Measurements from ENCODE around the gene C18orf63. TPM values are rescaled to one million over a fixed set of nuclear protein-coding genes. Genes with fewer than 3 reads are reported as not detected.
"Not testable (repeated sequence)": the region's sequence is repeated elsewhere in the genome, so short reads cannot be mapped to it uniquely, and the experiment has no call there.

Gene C18orf63
- total and polyA plus RNA-seq, 2 donors (not counting 3 experiments of a cell fraction or from before 2014, with no cell fraction given) = not detected

- no peak for FAIRE-seq
- Histone ChIP-seq H3K27ac (ENCODE audit: insufficient read depth, low read depth, low read length) (no peak overlapping the region), H3K27me3 (ENCODE audit: control insufficient read depth in 2 of 2, insufficient read depth in 2 of 2, low read length in 2 of 2) (no peaks in the 10 kb centered on the region), H4K20me1 (replicated peaks; ENCODE audit: control insufficient read depth, extremely low read depth, insufficient read depth, low read length) (no peaks in the 10 kb centered on the region), H3K9me1 (replicated peaks; ENCODE audit: control insufficient read depth, extremely low read depth, insufficient read depth, low read length) (no peaks in the 10 kb centered on the region), H3K79me2 (ENCODE audit: control insufficient read depth, insufficient read depth, low read length) (no peaks in the 10 kb centered on the region), H3K9me3 (replicated peaks; ENCODE audit: control insufficient read depth, insufficient read depth, low read length) (no peaks in the 10 kb centered on the region), H3K4me3 (replicated peaks in 1 of 3; ENCODE audit: insufficient read depth in 1 of 3, low read depth in 1 of 3, low read length in 3 of 3) (peak overlapping the region; percentile 19 to 79 (median 62)), H3K36me3 (ENCODE audit: control insufficient read depth in 2 of 2, extremely low read depth in 1 of 2, insufficient read depth in 2 of 2, low read length in 2 of 2) (no peaks in the 10 kb centered on the region), H3K4me2 (ENCODE audit: insufficient read depth, low read length) (peak overlapping the region; percentile 37), H3K9ac (replicated peaks; ENCODE audit: extremely low read depth, insufficient read depth, low read length) (no peak overlapping the region), H2AFZ (ENCODE audit: low read depth, low read length) (peak overlapping the region; percentile 82), H3K4me1 (ENCODE audit: control insufficient read depth, extremely low read depth, insufficient read depth, low read length) (peaks cover 6% of the 10 kb centered on the region)
- BruUV-seq (replicated peaks) = no TSS peak
- ChIA-PET POLR2A (no interaction called here), CTCF (interaction anchor here (1.6 kb wide), 1 partner anchor 50 kb away, joined by 6 read pairs; no protein-coding TSS in a partner anchor)
- intact Hi-C loops (cut with micrococcal nuclease) (loop anchor here (1.0 to 5.0 kb wide), 5 partner anchors 34 to 305 kb away; partner anchors contain the start of genes CNDP2, FBXO15 and ZNF407), dilution Hi-C loops (cut with MboI; ENCODE audit: extremely low pct_ligation_motif_present, low sequenced_read_pairs) (no loop called here)
- no peak for DNase-seq (ENCODE audit: low read depth, low spot score)
- TF ChIP-seq GATA2 (IDR thresholded peaks at IDR 0.05; ENCODE audit: insufficient read depth, insufficient read length, low read depth, low read length) (no peak), EZH2 (IDR thresholded peaks at IDR 0.05; ENCODE audit: borderline replicate concordance, low read depth, low read length, severe bottlenecking) (no peak), POLR2A (IDR thresholded peaks at IDR 0.05; ENCODE audit: low read depth, low read length) (no peak), FOS (IDR thresholded peaks at IDR 0.05; ENCODE audit: borderline replicate concordance, insufficient read depth, low read length) (no peak), JUN (IDR thresholded peaks at IDR 0.05; ENCODE audit: borderline replicate concordance, insufficient read depth, insufficient read length, low read depth) (no peak)
- TF ChIP-seq, protein P1, sequence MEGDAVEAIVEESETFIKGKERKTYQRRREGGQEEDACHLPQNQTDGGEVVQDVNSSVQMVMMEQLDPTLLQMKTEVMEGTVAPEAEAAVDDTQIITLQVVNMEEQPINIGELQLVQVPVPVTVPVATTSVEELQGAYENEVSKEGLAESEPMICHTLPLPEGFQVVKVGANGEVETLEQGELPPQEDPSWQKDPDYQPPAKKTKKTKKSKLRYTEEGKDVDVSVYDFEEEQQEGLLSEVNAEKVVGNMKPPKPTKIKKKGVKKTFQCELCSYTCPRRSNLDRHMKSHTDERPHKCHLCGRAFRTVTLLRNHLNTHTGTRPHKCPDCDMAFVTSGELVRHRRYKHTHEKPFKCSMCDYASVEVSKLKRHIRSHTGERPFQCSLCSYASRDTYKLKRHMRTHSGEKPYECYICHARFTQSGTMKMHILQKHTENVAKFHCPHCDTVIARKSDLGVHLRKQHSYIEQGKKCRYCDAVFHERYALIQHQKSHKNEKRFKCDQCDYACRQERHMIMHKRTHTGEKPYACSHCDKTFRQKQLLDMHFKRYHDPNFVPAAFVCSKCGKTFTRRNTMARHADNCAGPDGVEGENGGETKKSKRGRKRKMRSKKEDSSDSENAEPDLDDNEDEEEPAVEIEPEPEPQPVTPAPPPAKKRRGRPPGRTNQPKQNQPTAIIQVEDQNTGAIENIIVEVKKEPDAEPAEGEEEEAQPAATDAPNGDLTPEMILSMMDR (IDR thresholded peaks at IDR 0.05; ENCODE audit: extremely low read depth in 1 of 2, insufficient read depth in 1 of 2, low read depth in 1 of 2, low read length in 2 of 2) = no peak
Measured at GRCh38 chr18:74292541-74292858, 23.1 kb upstream of the C18orf63 start.

DNA sequence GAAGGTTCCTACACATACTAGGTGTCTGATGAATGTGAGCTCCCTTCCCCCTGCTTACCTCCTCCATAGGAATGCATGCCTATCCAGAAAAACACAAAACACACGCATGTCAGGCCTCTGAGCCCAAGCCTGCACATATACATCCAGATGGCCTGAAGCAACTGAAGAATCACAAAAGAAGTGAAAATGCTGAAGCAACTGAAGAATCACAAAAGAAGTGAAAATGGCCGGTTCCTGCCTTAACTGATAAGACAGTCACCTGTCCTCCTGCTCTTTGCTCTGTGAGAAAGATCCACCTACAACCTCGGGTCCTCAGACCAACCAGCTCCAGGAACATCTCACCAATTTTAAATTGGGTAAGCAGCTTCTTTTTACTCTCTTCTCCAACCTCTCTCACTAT lies 22.7 kb upstream of the C18orf63 start:
- dilution Hi-C loops (cut with MboI; ENCODE audit: extremely low pct_ligation_motif_present, low sequenced_read_pairs); FAIRE-seq; H3K36me3 ChIP-seq (ENCODE audit: control insufficient read depth in 2 of 2, extremely low read depth in 1 of 2, insufficient read depth in 2 of 2, low read length in 2 of 2); H3K4me1 ChIP-seq (ENCODE audit: control insufficient read depth, extremely low read depth, insufficient read depth, low read length); H3K27ac ChIP-seq (ENCODE audit: insufficient read depth, low read depth, low read length); POLR2A ChIA-PET; BruUV-seq (replicated peaks); H3K79me2 ChIP-seq (ENCODE audit: control insufficient read depth, insufficient read depth, low read length); H4K20me1 ChIP-seq (replicated peaks; ENCODE audit: control insufficient read depth, extremely low read depth, insufficient read depth, low read length); H3K4me3 ChIP-seq (replicated peaks in 1 of 3; ENCODE audit: insufficient read depth in 1 of 3, low read depth in 1 of 3, low read length in 3 of 3); H3K9me1 ChIP-seq (replicated peaks; ENCODE audit: control insufficient read depth, extremely low read depth, insufficient read depth, low read length); H3K9me3 ChIP-seq (replicated peaks; ENCODE audit: control insufficient read depth, insufficient read depth, low read length); H3K9ac ChIP-seq (replicated peaks; ENCODE audit: extremely low read depth, insufficient read depth, low read length); H3K27me3 ChIP-seq (ENCODE audit: control insufficient read depth in 2 of 2, insufficient read depth in 2 of 2, low read length in 2 of 2); H3K4me2 ChIP-seq (ENCODE audit: insufficient read depth, low read length); DNase-seq (ENCODE audit: low read depth, low spot score): not testable (repeated sequence)
- intact Hi-C loops (cut with micrococcal nuclease) = loop anchor here (1.0 to 5.0 kb wide), 5 partner anchors 34 to 304 kb away; partner anchors contain the start of genes CNDP2, FBXO15 and ZNF407
- CTCF ChIA-PET = interaction anchor here (1.6 kb wide), 1 partner anchor 49 kb away, joined by 6 read pairs; no protein-coding TSS in a partner anchor
- peak overlapping the region; percentile 14 for H2AFZ ChIP-seq (ENCODE audit: low read depth, low read length)

Measured in endothelial cell of umbilical vein (primary cell).